Measurements from ENCODE around the gene MAP3K3. TPM values are rescaled to one million over a fixed set of nuclear protein-coding genes. Genes with fewer than 3 reads are reported as not detected.

The MAP3K3 gene
- total and polyA plus RNA-seq, 9 of the 15 experiments (the other 6 are each of a cell fraction or from before 2014, with no cell fraction given) = 0.69 to 16.5 (median 12.1) TPM

GRCh38 chr17:63600569-63601438, 21.4 kb upstream of the MAP3K3 start, which contains the start of gene TACO1 (continued):
- peak; percentile 55 for TF ChIP-seq PRDM10 (IDR thresholded peaks at IDR 0.05; ENCODE audit: partially characterized antibody)
- TF ChIP-seq SAP30 (IDR thresholded peaks at IDR 0.05; ENCODE audit: borderline replicate concordance, insufficient read depth, low read depth, low read length, poor library complexity, severe bottlenecking) = peak; percentile 45
- TF ChIP-seq DEAF1 (CRISPR knock-in tag; IDR thresholded peaks at IDR 0.05) = no peak
- peak; percentile 44; the same call in 1 of the 2 replicates for TF ChIP-seq SREBF1 (IDR thresholded peaks at IDR 0.05; ENCODE audit: borderline replicate concordance, low read depth, low read length)
- TF ChIP-seq STAT5B (CRISPR knock-in tag; IDR thresholded peaks at IDR 0.05) = no peak
- no peak for TF ChIP-seq IRF1 (CRISPR knock-in tag; IDR thresholded peaks at IDR 0.05; ENCODE audit: borderline replicate concordance)
- no peak for TF ChIP-seq HNRNPH1 (optimal IDR thresholded peaks at IDR 0.05; ENCODE audit: low read depth, low read length)
- no peak for TF ChIP-seq CAMTA2 (CRISPR knock-in tag; conservative IDR thresholded peaks at IDR 0.05)
- no peak for TF ChIP-seq USF1 (CRISPR knock-in tag; IDR thresholded peaks at IDR 0.05)
- TF ChIP-seq, protein P1, sequence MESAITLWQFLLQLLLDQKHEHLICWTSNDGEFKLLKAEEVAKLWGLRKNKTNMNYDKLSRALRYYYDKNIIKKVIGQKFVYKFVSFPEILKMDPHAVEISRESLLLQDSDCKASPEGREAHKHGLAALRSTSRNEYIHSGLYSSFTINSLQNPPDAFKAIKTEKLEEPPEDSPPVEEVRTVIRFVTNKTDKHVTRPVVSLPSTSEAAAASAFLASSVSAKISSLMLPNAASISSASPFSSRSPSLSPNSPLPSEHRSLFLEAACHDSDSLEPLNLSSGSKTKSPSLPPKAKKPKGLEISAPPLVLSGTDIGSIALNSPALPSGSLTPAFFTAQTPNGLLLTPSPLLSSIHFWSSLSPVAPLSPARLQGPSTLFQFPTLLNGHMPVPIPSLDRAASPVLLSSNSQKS (CRISPR knock-in tag; IDR thresholded peaks at IDR 0.05) = no peak
- TF ChIP-seq, protein P2, sequence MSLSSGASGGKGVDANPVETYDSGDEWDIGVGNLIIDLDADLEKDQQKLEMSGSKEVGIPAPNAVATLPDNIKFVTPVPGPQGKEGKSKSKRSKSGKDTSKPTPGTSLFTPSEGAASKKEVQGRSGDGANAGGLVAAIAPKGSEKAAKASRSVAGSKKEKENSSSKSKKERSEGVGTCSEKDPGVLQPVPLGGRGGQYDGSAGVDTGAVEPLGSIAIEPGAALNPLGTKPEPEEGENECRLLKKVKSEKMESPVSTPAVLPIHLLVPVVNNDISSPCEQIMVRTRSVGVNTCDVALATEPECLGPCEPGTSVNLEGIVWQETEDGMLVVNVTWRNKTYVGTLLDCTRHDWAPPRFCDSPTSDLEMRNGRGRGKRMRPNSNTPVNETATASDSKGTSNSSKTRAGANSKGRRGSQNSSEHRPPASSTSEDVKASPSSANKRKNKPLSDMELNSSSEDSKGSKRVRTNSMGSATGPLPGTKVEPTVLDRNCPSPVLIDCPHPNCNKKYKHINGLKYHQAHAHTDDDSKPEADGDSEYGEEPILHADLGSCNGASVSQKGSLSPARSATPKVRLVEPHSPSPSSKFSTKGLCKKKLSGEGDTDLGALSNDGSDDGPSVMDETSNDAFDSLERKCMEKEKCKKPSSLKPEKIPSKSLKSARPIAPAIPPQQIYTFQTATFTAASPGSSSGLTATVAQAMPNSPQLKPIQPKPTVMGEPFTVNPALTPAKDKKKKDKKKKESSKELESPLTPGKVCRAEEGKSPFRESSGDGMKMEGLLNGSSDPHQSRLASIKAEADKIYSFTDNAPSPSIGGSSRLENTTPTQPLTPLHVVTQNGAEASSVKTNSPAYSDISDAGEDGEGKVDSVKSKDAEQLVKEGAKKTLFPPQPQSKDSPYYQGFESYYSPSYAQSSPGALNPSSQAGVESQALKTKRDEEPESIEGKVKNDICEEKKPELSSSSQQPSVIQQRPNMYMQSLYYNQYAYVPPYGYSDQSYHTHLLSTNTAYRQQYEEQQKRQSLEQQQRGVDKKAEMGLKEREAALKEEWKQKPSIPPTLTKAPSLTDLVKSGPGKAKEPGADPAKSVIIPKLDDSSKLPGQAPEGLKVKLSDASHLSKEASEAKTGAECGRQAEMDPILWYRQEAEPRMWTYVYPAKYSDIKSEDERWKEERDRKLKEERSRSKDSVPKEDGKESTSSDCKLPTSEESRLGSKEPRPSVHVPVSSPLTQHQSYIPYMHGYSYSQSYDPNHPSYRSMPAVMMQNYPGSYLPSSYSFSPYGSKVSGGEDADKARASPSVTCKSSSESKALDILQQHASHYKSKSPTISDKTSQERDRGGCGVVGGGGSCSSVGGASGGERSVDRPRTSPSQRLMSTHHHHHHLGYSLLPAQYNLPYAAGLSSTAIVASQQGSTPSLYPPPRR (CRISPR knock-in tag; IDR thresholded peaks at IDR 0.05; ENCODE audit: borderline replicate concordance) = no peak
- peak; percentile 86; the same call in 1 of the 2 replicates for TF ChIP-seq MBD2 (IDR thresholded peaks at IDR 0.05; ENCODE audit: borderline replicate concordance, low read depth)
